Muscle layer of duodenum (tissue), 2 donors: Measurements from ENCODE around the gene KCNMA1.

ENCODE experiments used
- H3K27ac ChIP-seq: one replicate; pipeline ENCODE4 v1.7.0; 2013; ENCODE audit warnings: mild to moderate bottlenecking, low read length
- H3K27me3 ChIP-seq: one replicate; pipeline ENCODE4 v1.7.0; 2013; ENCODE audit warnings: low read depth, mild to moderate bottlenecking, control low read depth, low read length
- H3K36me3 ChIP-seq, 2 donors: one replicate each; pipeline ENCODE4 v1.7.0; 2013; ENCODE audit warnings: low read length in 2 of 2, control low read depth in 1 of 2, mild to moderate bottlenecking in 1 of 2; ENCODE audit not compliant: insufficient read depth in 2 of 2, control insufficient read depth in 1 of 2
- H3K4me1 ChIP-seq, 2 donors: one replicate each; pipeline ENCODE4 v1.7.0; 2013; ENCODE audit warnings: low read length in 2 of 2, mild to moderate bottlenecking in 2 of 2, control low read depth in 1 of 2, moderate library complexity in 1 of 2; ENCODE audit not compliant: insufficient read depth in 2 of 2, control insufficient read depth in 1 of 2
- H3K4me3 ChIP-seq, 2 donors: one replicate each; pipeline ENCODE4 v1.7.0; 2013; ENCODE audit warnings: low read length in 2 of 2, low read depth in 1 of 2, mild to moderate bottlenecking in 1 of 2
- H3K9me3 ChIP-seq, 2 donors: one replicate each; pipeline ENCODE4 v1.7.0; 2013; ENCODE audit warnings: low read length in 2 of 2, control low read depth in 1 of 2, mild to moderate bottlenecking in 1 of 2; ENCODE audit not compliant: control insufficient read depth in 1 of 2
- donor health status: healthy.

KCNMA1 gene

DNA sequence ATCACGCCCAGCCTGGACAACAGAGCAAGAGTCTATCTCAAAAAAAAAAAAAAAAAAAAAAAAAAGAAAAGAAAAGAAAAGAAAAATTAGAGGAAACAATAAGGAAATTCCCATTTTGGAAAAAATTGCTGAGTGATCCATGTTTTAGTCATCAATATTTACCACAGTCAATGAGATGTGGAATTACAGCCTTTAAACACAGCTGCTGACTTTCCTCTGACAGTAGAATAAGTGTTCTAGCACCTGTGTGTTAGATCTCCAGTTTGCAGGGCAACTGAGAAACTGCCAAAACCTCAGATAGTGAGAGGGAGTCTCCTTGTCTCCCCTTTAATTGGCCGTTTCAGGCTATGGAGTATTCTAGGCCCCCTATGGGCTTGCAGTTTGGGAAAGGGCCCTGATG lies 520.1 kb downstream of the KCNMA1 start:
- Histone ChIP-seq H3K4me1 (peaks cover 0 to 10% of the 10 kb centered on the region in 2 donors), H3K9me3 (no peaks in the 10 kb centered on the region), H3K4me3 (no peak overlapping the region), H3K27me3 (no peaks in the 10 kb centered on the region), H3K27ac (no peak overlapping the region), H3K36me3 (no peaks in the 10 kb centered on the region)

DNA sequence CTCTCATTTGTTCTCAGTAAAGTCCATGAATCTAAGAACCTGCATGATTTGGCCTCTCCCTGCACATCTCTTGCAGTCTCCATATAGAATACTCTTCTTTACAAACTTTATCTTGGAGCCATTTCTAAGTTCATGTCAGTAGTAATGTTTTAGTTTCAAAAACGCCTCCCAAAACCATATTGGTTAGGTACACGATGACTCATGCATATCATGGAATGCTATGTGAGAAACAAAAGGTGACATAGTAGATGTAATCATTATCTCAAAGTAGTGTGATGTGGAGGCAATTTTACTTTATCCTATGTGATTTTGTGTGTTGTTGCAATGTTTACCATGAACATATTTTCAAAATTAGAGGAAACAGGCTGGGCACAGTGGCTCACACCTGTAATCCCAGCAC lies 520.7 kb downstream of the KCNMA1 start:
- Histone ChIP-seq H3K4me1 (peaks cover 0 to 10% of the 10 kb centered on the region in 2 donors), H3K9me3 (no peaks in the 10 kb centered on the region), H3K4me3 (no peak overlapping the region), H3K36me3 (no peaks in the 10 kb centered on the region), H3K27ac (no peak overlapping the region), H3K27me3 (no peaks in the 10 kb centered on the region)

DNA sequence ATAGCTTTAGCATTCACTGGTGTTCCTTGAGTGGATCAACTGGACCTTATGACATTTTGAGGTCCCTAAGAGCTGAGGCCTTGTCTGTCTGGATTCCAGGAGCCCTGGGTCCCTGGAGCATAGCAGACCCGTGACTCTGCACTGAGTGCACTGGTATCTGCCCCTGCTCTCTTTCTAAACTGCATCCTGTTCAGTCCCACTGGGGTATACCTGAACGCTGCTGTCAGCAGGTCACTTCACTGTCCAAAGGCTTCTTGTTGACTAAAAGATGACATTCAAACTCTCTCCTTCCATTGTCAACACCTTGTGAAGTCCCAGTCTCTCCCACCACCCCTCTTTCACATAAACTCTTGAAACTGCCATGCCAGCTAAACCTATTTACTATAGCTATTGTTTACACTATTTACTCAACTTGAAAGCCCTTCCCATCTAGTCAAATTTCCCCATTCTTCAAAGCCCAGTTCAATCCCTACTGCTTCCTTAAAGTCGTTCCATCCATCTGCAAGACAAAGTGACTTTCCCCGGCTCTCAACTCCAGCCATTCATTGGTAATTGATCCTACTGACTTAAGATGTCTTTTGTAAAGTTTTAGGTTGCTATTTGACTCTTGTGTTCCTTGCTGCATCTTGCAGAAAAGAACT lies 523.3 kb downstream of the KCNMA1 start:
- Histone ChIP-seq H3K27ac (no peak overlapping the region), H3K4me3 (no peak overlapping the region), H3K36me3 (no peaks in the 10 kb centered on the region), H3K4me1 (peaks cover 0 to 18% of the 10 kb centered on the region in 2 donors), H3K9me3 (no peaks in the 10 kb centered on the region), H3K27me3 (no peaks in the 10 kb centered on the region)

- H3K36me3 ChIP-seq = peaks cover 0 to 8% of the 10 kb centered on the region in 2 donors
- peaks cover 0 to 18% of the 10 kb centered on the region in 2 donors for H3K4me1 ChIP-seq
- no peak overlapping the region for H3K4me3 ChIP-seq
- no peaks in the 10 kb centered on the region for H3K27me3 ChIP-seq
- H3K9me3 ChIP-seq = no peaks in the 10 kb centered on the region
- no peak overlapping the region for H3K27ac ChIP-seq
Observed at GRCh38 chr10:77111611-77112550, 525.7 kb downstream of the KCNMA1 start.

- Histone ChIP-seq H3K9me3 (no peaks in the 10 kb centered on the region), H3K36me3 (peaks cover 0 to 8% of the 10 kb centered on the region in 2 donors), H3K4me1 (peaks cover 0 to 18% of the 10 kb centered on the region in 2 donors), H3K27me3 (no peaks in the 10 kb centered on the region), H3K27ac (no peak overlapping the region), H3K4me3 (no peak overlapping the region)
Observed at GRCh38 chr10:77110757-77111156, 526.9 kb downstream of the KCNMA1 start.

DNA sequence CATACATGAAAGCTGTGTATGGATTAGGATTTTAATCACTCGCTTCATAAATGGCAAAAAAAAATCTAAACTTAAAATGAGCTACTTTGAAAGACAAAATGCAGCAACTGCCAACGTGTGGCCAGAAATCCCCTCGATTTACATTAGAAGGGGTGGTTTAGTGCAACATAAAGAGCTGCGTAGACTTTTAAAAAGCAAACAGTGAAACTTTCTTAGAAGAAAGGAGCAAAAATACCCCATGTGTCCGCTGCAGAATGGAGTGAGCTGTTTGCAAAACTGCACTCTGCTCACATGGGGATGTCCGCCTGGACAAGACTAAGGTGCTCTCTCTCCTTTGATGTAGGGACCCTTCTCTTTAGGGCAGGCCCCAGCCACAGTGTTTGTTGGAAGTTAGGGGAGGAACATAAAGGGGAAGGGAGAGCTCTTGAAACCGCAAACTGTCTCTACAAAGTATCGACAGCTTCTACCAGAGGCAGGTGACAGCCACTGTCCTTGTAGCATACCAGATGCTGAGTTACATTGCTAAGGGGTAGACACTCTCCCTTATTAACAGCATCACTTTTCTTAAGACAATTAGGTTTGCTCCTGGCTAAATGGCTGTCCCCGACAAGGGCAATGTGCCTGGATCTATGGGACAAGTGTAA lies 528.1 kb downstream of the KCNMA1 start:
- H3K27ac ChIP-seq = no peak overlapping the region
- H3K36me3 ChIP-seq = peaks cover 0 to 8% of the 10 kb centered on the region in 2 donors
- no peaks in the 10 kb centered on the region for H3K27me3 ChIP-seq
- no peaks in the 10 kb centered on the region for H3K9me3 ChIP-seq
- no peak overlapping the region for H3K4me3 ChIP-seq
- peaks cover 3 to 26% of the 10 kb centered on the region in 2 donors for H3K4me1 ChIP-seq

DNA sequence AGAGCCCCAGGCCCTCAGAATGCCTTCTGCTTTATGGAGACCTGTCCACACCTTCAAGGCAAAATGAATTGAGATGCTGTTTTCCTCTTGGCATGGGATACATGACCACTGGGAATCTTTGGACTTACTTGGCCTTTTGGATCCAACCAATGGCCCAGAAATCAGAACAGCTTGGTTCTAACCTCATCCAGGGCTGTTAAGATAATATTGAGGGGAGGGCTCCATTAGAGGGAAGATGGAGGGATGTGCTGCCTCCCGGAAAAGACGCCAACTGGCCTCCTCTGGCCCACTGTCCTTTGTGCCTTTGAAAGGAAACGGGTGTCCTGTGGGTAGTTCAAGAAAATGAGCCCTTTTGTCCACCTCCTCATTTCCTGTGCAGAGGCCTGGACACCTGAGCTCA lies 530.9 kb downstream of the KCNMA1 start:
- Histone ChIP-seq H3K4me1 (peaks cover 3 to 25% of the 10 kb centered on the region in 2 donors), H3K36me3 (peaks cover 0 to 8% of the 10 kb centered on the region in 2 donors), H3K27ac (no peak overlapping the region), H3K4me3 (no peak overlapping the region), H3K27me3 (no peaks in the 10 kb centered on the region), H3K9me3 (no peaks in the 10 kb centered on the region)

DNA sequence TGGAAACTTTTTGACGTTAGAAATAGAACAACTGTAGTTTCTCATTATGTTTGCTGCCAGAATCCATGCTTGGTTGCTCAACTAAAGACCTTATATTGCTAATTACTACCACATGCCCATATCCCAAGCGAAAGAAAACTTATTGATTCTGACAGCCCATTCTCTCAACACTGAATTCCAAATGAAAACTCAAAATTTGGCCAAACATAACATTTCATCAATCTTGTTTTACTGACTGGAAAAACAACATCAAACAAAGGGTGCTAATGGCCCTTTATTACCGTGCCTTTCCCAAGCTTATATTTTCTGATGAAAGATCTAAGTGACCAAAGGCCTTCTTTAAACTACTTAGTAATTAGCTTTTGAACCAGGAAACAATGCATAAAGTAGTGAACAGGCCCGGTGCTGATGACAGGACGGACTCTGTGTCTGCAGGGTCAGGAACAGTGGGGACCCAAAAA lies 531.8 kb downstream of the KCNMA1 start:
- H3K27me3 ChIP-seq = no peaks in the 10 kb centered on the region
- peaks cover 0 to 8% of the 10 kb centered on the region in 2 donors for H3K36me3 ChIP-seq
- H3K4me3 ChIP-seq = no peak overlapping the region
- H3K4me1 ChIP-seq = peaks cover 3 to 16% of the 10 kb centered on the region in 2 donors
- no peaks in the 10 kb centered on the region for H3K9me3 ChIP-seq
- H3K27ac ChIP-seq = no peak overlapping the region

DNA sequence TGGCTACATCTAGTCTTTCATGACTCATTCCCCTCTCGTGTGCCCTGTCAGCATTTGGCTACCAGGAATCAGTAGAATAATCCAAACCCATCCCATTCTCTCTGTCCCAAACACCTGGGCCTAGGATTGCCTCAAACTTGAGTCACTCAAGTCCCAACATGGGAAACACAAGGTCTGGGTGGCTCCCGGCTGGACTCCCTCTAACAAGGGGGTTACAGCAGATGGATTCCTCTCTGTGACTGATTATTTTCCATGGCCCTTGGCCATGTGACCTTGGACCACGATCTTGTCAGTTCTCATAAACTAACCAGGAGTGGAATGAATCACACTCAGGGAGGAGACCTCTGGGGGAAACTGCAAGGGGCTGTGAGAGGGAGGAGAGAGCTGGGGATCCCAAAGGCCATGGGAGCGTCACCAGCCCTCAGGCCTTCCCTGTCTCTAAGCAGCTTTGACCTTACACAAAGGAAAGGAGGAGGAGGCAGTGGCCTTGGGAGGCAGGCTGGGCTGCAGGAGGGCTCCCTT lies 533.1 kb downstream of the KCNMA1 start:
- Histone ChIP-seq H3K4me3 (no peak overlapping the region), H3K36me3 (peaks cover 0 to 8% of the 10 kb centered on the region in 2 donors), H3K9me3 (no peaks in the 10 kb centered on the region), H3K4me1 (peaks cover 3 to 8% of the 10 kb centered on the region in 2 donors), H3K27ac (no peak overlapping the region), H3K27me3 (no peaks in the 10 kb centered on the region)

- no peaks in the 10 kb centered on the region for H3K27me3 ChIP-seq
- H3K4me1 ChIP-seq = peaks cover 3 to 8% of the 10 kb centered on the region in 2 donors
- no peak overlapping the region for H3K4me3 ChIP-seq
- no peaks in the 10 kb centered on the region for H3K9me3 ChIP-seq
- H3K36me3 ChIP-seq = peaks cover 0 to 4% of the 10 kb centered on the region in 2 donors
- H3K27ac ChIP-seq = no peak overlapping the region
Observed at GRCh38 chr10:77103213-77103612, 534.4 kb downstream of the KCNMA1 start.

- Histone ChIP-seq H3K27me3 (no peaks in the 10 kb centered on the region), H3K4me3 (no peak overlapping the region), H3K4me1 (peaks cover 3 to 8% of the 10 kb centered on the region in 2 donors), H3K36me3 (no peaks in the 10 kb centered on the region), H3K9me3 (no peaks in the 10 kb centered on the region), H3K27ac (no peak overlapping the region)
Observed at GRCh38 chr10:77101341-77101740, 536.3 kb downstream of the KCNMA1 start.
